ENCODE data around the gene PHLPP1.

PHLPP1 gene

DNA sequence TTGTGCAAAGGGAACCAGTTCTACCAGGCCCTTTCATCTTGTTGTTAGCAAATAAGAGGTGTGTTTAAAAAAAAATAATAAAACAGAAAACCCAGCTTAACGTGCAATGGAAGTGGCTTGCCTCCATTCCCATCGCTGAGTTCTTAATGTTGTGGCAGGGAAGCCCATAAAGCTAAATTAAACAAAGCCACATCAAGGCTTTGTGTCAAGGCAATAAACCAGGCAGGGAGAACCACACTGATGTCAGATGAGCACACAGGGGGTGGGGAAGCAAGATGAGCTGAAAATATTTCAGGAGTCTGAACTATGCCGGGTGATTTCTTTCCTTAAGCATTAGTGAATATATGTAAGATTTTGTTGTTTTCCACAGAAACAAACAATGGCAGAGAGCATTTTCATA, 73.5 kb downstream of the PHLPP1 start:
- H3K4me1 ChIP-seq: peaks cover 15% of the 10 kb centered on the region
- H3K4me2 ChIP-seq (ENCODE audit: low read length): no peak overlapping the region
- no peaks in the 10 kb centered on the region for H3K9me3 ChIP-seq (ENCODE audit: control insufficient read depth, low read length)
- TF ChIP-seq, protein P1, sequence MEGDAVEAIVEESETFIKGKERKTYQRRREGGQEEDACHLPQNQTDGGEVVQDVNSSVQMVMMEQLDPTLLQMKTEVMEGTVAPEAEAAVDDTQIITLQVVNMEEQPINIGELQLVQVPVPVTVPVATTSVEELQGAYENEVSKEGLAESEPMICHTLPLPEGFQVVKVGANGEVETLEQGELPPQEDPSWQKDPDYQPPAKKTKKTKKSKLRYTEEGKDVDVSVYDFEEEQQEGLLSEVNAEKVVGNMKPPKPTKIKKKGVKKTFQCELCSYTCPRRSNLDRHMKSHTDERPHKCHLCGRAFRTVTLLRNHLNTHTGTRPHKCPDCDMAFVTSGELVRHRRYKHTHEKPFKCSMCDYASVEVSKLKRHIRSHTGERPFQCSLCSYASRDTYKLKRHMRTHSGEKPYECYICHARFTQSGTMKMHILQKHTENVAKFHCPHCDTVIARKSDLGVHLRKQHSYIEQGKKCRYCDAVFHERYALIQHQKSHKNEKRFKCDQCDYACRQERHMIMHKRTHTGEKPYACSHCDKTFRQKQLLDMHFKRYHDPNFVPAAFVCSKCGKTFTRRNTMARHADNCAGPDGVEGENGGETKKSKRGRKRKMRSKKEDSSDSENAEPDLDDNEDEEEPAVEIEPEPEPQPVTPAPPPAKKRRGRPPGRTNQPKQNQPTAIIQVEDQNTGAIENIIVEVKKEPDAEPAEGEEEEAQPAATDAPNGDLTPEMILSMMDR (IDR thresholded peaks at IDR 0.05): no peak
- H2AFZ ChIP-seq: no peak overlapping the region
- H3K4me3 ChIP-seq (ENCODE audit: low read depth, low read length): no peak overlapping the region
- peaks cover 19% of the 10 kb centered on the region for H3K79me2 ChIP-seq
- H3K9ac ChIP-seq: no peak overlapping the region
- no peaks in the 10 kb centered on the region for H3K27me3 ChIP-seq (ENCODE audit: control insufficient read depth, insufficient read depth, low read length)
- no peaks in the 10 kb centered on the region for H3K36me3 ChIP-seq (ENCODE audit: control insufficient read depth, insufficient read depth, low read length)
- H3K27ac ChIP-seq: no peak overlapping the region

DNA sequence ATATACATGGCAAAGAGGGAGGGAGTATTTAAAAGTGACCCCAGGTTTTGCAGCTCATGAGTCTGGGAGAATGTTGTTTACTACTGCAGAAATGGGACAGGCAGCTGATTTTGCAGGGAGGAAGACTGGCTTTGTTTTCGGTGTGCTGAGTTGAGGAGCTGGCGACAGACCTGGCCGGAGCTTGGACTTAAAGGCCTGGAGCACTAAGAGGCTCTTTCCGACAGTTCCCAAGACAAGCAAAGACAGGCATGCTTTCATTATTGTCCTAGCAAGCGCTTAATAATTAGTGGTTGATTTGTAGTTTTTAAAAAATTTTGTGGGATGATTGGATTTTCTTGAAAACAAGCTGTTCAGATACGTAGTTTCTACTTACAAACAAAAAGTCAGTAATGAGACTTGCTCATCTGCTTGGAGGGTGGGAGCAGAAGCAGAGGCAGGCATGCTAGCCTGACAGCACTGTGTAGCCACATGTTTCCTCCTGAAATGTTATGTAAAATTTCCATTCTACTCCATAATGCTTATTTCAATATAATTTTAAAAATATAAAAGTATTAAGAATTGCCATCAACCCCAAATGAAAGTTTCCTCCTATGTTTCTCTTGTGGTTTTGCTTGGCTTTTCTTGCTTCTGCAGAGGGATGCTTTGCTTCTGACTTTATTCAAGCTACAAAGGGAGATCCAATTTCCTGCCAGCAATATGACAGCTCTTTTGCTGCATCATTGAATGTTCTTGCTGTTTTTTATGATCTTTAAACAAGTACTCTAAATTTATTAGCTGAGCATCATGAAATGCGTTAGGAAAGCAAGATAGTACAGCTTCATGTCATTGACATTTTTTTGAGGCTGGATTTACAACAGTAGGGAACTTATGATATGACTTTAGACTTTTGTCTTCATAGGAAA, 75.8 kb downstream of the PHLPP1 start:
- TF ChIP-seq, protein P1 (IDR thresholded peaks at IDR 0.05): no peak
- no peaks in the 10 kb centered on the region for H3K27me3 ChIP-seq (ENCODE audit: control insufficient read depth, insufficient read depth, low read length)
- H2AFZ ChIP-seq: no peak overlapping the region
- H3K9me3 ChIP-seq (ENCODE audit: control insufficient read depth, low read length): no peaks in the 10 kb centered on the region
- H3K36me3 ChIP-seq (ENCODE audit: control insufficient read depth, insufficient read depth, low read length): no peaks in the 10 kb centered on the region
- no peak overlapping the region for H3K4me2 ChIP-seq (ENCODE audit: low read length)
- H3K4me1 ChIP-seq: peaks cover 11% of the 10 kb centered on the region
- no peak overlapping the region for H3K4me3 ChIP-seq (ENCODE audit: low read depth, low read length)
- H3K79me2 ChIP-seq: peaks cover 13% of the 10 kb centered on the region
- H3K27ac ChIP-seq: no peak overlapping the region
- H3K9ac ChIP-seq: no peak overlapping the region

DNA sequence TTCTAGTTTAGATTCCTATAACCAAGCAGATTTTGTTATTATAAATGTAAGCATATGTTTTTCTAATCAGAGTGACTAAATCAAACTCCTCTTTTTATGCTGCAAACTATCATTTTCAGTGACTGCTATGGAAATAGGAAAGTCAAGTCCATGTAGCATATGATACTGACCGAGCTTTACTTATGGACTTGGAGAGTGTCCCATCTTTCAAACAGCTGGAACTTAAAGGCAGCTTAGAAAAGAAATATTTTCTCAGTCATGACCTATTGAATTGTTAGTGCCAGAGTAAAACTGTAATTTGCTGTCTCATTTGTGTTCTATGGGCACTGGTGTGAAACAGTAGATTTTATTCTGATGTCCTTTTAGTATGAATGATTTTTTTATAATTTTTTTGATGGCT, 76.7 kb downstream of the PHLPP1 start:
- Histone ChIP-seq H3K27ac (no peak overlapping the region), H3K36me3 (ENCODE audit: control insufficient read depth, insufficient read depth, low read length) (no peaks in the 10 kb centered on the region)
- TF ChIP-seq, protein P1 (IDR thresholded peaks at IDR 0.05): no peak

DNA sequence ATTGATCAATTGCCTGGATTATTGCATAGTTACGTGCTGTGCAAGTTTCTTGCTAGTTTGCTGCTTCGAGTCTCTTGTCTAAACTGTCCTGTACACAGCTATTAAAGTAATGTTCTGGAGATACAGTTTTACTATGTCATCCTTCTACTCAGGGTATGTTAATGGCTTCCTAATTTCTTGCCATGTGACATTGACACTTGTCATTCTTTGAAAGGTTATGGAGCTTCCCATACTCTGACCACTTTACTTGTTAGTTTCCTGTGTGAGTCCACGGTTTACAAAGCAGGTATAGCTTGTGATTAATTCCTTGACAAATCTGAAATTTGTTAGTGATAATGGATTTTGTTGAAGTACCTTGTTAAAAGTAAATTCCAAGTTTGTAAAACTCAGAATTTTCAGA, 80.5 kb downstream of the PHLPP1 start:
- Histone ChIP-seq H3K79me2 (peaks cover 12% of the 10 kb centered on the region), H2AFZ (no peak overlapping the region), H3K9ac (no peak overlapping the region), H3K27me3 (ENCODE audit: control insufficient read depth, insufficient read depth, low read length) (no peaks in the 10 kb centered on the region), H3K27ac (no peak overlapping the region), H3K9me3 (ENCODE audit: control insufficient read depth, low read length) (no peaks in the 10 kb centered on the region), H3K4me3 (ENCODE audit: low read depth, low read length) (no peak overlapping the region), H3K36me3 (ENCODE audit: control insufficient read depth, insufficient read depth, low read length) (no peaks in the 10 kb centered on the region), H3K4me2 (ENCODE audit: low read length) (no peak overlapping the region), H3K4me1 (peaks cover 9% of the 10 kb centered on the region)
- TF ChIP-seq, protein P1 (IDR thresholded peaks at IDR 0.05): no peak

More for the DNA sequence above, 76.7 kb downstream of the PHLPP1 start:
- peaks cover 11% of the 10 kb centered on the region for H3K4me1 ChIP-seq
- no peak overlapping the region for H3K9ac ChIP-seq
- no peaks in the 10 kb centered on the region for H3K9me3 ChIP-seq (ENCODE audit: control insufficient read depth, low read length)
- no peak overlapping the region for H3K4me3 ChIP-seq (ENCODE audit: low read depth, low read length)
- peaks cover 17% of the 10 kb centered on the region for H3K79me2 ChIP-seq
- no peak overlapping the region for H3K4me2 ChIP-seq (ENCODE audit: low read length)
- H2AFZ ChIP-seq: no peak overlapping the region
- no peaks in the 10 kb centered on the region for H3K27me3 ChIP-seq (ENCODE audit: control insufficient read depth, insufficient read depth, low read length)

GRCh38 chr18:62796216-62796621, 80.9 kb downstream of the PHLPP1 start:
- no peaks in the 10 kb centered on the region for H3K9me3 ChIP-seq (ENCODE audit: control insufficient read depth, low read length)
- H3K4me1 ChIP-seq: peaks cover 9% of the 10 kb centered on the region
- H3K27me3 ChIP-seq (ENCODE audit: control insufficient read depth, insufficient read depth, low read length): no peaks in the 10 kb centered on the region
- H3K36me3 ChIP-seq (ENCODE audit: control insufficient read depth, insufficient read depth, low read length): no peaks in the 10 kb centered on the region
- no peak overlapping the region for H3K4me2 ChIP-seq (ENCODE audit: low read length)
- no peak overlapping the region for H2AFZ ChIP-seq
- TF ChIP-seq, protein P1 (IDR thresholded peaks at IDR 0.05): no peak
- peaks cover 12% of the 10 kb centered on the region for H3K79me2 ChIP-seq
- H3K9ac ChIP-seq: no peak overlapping the region
- H3K27ac ChIP-seq: no peak overlapping the region
- H3K4me3 ChIP-seq (ENCODE audit: low read depth, low read length): no peak overlapping the region
